Cardiac muscle cell (in vitro differentiated cells and primary cell): ENCODE results near the gene TSPAN11. TPM values are rescaled to one million over a fixed set of nuclear protein-coding genes. Genes with fewer than 3 reads are reported as not detected.

Experiments
- DNase-seq, 2 donors: peaks; one replicate each; pipeline versions ENCODE4 v3.0.0 to v3.0.0-alpha.2; 2010 to 2017; ENCODE audit warnings: low read depth in 1 of 2, low spot score in 1 of 2
- H3K27ac ChIP-seq: fragments of 200-600 bp; sonication (generic); 2 replicates; pipeline ENCODE4 v1.5.1; 2016
- H3K27me3 ChIP-seq: fragments of 200-600 bp; sonication (generic); 2 replicates; pipeline ENCODE4 v1.6.0; 2016; ENCODE audit warnings: control low read depth
- H3K36me3 ChIP-seq: fragments of 200-600 bp; sonication (generic); 2 replicates; pipeline ENCODE4 v1.5.1; 2016; ENCODE audit warnings: control low read depth
- H3K4me1 ChIP-seq: fragments of 200-600 bp; sonication (generic); 2 replicates; pipeline ENCODE4 v1.8.1; 2017; ENCODE audit warnings: low read depth, mild to moderate bottlenecking, mixed run types
- H3K4me3 ChIP-seq: fragments of 200-600 bp; sonication (generic); 2 replicates; pipeline ENCODE4 v1.5.1; 2016; ENCODE audit warnings: mild to moderate bottlenecking
- H3K9me3 ChIP-seq: fragments of 200-600 bp; sonication (generic); 2 replicates; pipeline ENCODE4 v1.5.1; 2017; ENCODE audit warnings: low read depth, mild to moderate bottlenecking, control low read depth
- polyA plus RNA-seq: library from polyadenylated mRNA; unstranded; fragments of >200 nt; fragmentation: Nextera tagmentation; extraction: Ambion mirVana; gene quantifications from 2 replicates; pipeline ENCODE4 v1.2.1, GENCODE V29; 2016
- total RNA-seq: library from RNA; depleted of rRNA; stranded (reverse); fragments of >200 nt; gene quantifications from 2 replicates; pipeline ENCODE4 v1.2.3, GENCODE V29; 2016
- TF ChIP-seq, protein P1 (sequence below): IDR thresholded peaks from 2 replicates; pipeline ENCODE4 v1.5.1; 2012; ENCODE audit warnings: low read depth, mild to moderate bottlenecking, low read length

TSPAN11 gene
- total and polyA plus RNA-seq, 2 experiments from 2014 or later, result 11.1 to 26.1 TPM

DNA sequence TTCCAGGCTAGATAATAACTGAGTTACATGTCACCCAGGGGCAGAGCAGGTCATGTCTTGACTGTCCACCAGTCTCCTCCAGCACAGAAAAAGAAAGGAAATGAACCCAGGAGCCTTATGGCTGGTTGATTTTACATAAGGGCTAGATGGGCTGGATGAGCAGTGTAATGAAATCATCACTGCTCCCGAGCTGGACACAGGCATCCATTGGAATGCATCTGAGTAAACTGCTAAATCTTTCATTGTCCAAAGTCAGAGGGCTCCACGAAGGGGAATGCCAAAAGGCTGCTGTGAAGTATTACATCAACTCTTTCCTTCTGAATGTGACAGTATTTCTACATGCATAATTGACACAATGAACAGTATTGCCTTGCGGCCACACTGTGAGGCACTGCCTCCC, 30.1 kb upstream of the TSPAN11 start:
- H3K27ac ChIP-seq, result no peak overlapping the region
- no peak overlapping the region for H3K4me3 ChIP-seq
- H3K9me3 ChIP-seq, result no peaks in the 10 kb centered on the region
- no peaks in the 10 kb centered on the region for H3K36me3 ChIP-seq
- H3K27me3 ChIP-seq, result no peaks in the 10 kb centered on the region
- TF ChIP-seq, protein P1, sequence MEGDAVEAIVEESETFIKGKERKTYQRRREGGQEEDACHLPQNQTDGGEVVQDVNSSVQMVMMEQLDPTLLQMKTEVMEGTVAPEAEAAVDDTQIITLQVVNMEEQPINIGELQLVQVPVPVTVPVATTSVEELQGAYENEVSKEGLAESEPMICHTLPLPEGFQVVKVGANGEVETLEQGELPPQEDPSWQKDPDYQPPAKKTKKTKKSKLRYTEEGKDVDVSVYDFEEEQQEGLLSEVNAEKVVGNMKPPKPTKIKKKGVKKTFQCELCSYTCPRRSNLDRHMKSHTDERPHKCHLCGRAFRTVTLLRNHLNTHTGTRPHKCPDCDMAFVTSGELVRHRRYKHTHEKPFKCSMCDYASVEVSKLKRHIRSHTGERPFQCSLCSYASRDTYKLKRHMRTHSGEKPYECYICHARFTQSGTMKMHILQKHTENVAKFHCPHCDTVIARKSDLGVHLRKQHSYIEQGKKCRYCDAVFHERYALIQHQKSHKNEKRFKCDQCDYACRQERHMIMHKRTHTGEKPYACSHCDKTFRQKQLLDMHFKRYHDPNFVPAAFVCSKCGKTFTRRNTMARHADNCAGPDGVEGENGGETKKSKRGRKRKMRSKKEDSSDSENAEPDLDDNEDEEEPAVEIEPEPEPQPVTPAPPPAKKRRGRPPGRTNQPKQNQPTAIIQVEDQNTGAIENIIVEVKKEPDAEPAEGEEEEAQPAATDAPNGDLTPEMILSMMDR, result no peak
- H3K4me1 ChIP-seq, result no peaks in the 10 kb centered on the region
- DNase-seq, result peak in 1 of 2 donors; percentile 29

DNA sequence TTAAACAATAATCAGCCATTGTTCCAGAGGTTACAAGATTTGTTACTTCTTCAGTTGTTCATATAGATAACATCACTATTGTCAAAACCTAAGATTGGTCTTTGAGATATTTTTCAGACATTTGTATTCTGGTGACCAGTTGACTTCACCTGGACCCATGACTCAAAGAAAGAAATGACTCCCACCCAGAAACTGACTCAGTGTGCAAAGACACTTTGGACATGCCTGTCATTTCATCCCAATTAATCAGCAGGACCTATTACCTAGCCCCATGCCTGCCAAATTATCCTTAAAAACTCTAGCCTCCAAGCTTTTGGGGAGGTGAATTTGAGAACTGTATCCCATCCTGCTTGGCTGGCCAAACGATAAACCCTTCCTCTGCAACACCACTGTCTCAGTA, 27.7 kb upstream of the TSPAN11 start:
- Histone ChIP-seq H3K4me1 (no peaks in the 10 kb centered on the region), H3K4me3 (no peak overlapping the region), H3K36me3 (no peaks in the 10 kb centered on the region), H3K27ac (no peak overlapping the region), H3K27me3 (no peaks in the 10 kb centered on the region), H3K9me3 (no peaks in the 10 kb centered on the region)
- TF ChIP-seq, protein P1, result no peak
- DNase-seq, result no peak

DNA sequence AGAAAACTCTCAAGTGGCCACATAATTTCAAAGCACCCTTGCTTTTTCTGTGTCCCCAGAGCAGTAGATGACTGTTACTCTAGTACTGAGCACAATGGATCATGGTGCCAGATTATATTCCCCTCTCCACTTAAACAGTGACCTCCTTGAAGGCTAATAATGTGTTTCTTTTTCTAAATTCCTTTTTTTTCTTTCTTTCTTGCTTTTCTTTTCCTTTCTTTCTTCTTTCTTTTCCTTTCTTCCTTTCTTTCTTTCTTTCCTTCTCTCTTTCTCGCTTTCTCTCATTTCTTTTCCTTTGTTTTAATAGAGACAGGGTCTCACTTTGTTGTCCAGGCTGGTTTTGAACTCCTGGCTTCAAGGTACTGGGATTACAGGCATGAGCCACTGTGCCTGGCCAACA, 26.2 kb upstream of the TSPAN11 start:
- H3K4me3 ChIP-seq, result no peak overlapping the region
- H3K9me3 ChIP-seq, result no peaks in the 10 kb centered on the region
- H3K4me1 ChIP-seq, result no peaks in the 10 kb centered on the region
- no peaks in the 10 kb centered on the region for H3K36me3 ChIP-seq
- no peak overlapping the region for H3K27ac ChIP-seq
- TF ChIP-seq, protein P1, result no peak
- DNase-seq, result no peak
- no peaks in the 10 kb centered on the region for H3K27me3 ChIP-seq

DNA sequence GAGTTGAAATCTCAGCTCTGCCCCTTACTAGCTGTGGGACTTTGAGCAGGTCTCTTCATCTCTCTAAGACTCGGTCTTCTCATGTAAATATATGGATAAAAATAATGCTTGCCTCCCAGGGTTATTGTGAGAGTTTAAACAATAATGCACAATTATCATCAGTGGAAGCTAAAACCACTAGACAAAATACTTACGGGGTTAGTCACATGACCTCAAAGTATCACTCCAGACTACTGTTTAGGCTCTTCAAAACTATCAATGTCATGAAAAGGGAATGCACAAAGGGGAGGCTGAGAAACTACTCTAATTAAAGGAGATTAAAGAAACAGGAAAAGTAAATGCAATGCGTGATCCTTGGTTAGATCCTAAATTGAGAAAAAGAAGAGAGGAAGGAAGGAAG, 24.5 kb upstream of the TSPAN11 start:
- no peak for DNase-seq
- Histone ChIP-seq H3K4me1 (no peaks in the 10 kb centered on the region), H3K36me3 (no peaks in the 10 kb centered on the region), H3K4me3 (no peak overlapping the region), H3K27ac (no peak overlapping the region), H3K9me3 (no peaks in the 10 kb centered on the region), H3K27me3 (no peaks in the 10 kb centered on the region)
- TF ChIP-seq, protein P1, result no peak

DNA sequence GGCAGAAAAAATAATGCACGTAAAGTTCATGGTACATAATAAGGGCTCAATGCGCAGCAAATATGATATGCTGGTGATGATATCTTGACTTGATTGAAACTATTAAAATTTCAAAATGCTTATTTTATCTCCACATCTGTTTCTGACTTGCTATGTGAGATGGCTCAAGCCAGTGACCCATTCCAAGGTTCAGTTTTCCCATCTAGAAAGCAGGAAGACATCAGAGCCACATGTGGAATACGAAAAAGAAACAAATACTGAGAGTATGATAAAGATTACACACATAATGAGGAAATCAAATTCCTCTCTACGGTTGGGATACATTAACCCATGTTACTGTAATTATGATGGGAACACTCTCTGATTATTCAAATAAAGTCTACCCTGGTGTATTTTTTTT, 24.0 kb upstream of the TSPAN11 start:
- Histone ChIP-seq H3K9me3 (no peaks in the 10 kb centered on the region), H3K4me3 (no peak overlapping the region), H3K36me3 (no peaks in the 10 kb centered on the region), H3K27me3 (no peaks in the 10 kb centered on the region), H3K27ac (no peak overlapping the region), H3K4me1 (no peaks in the 10 kb centered on the region)
- TF ChIP-seq, protein P1, result no peak
- DNase-seq, result no peak

DNA sequence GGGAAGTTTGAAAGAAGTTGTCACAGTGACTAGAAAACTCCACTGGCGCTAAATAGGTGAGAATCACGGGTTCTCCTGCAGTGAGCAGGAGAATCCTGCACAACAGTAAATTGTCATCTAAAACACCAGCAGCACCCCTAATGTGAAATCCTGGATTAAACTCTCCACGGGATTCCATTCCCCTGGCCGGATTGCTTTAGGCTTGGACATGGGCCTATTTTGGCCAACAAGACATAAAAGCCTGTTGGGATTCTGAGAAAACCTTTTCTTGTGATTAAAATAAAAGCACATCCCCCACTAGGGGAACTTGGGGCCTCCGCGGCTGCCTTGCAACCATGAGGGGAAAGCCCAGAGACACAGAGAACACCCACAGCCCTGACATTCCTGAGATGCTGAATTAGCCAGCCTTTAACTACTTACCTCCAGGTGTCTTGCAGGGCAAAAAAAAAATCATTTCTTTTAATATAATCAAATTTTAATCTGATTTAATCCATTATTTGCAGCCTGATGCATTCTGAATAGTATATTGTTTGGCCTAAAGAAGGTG, 21.0 kb upstream of the TSPAN11 start:
- no peak overlapping the region for H3K4me3 ChIP-seq
- DNase-seq, result no peak
- no peaks in the 10 kb centered on the region for H3K4me1 ChIP-seq
- no peaks in the 10 kb centered on the region for H3K9me3 ChIP-seq
- TF ChIP-seq, protein P1, result no peak
- H3K27me3 ChIP-seq, result no peaks in the 10 kb centered on the region
- H3K27ac ChIP-seq, result no peak overlapping the region
- H3K36me3 ChIP-seq, result no peaks in the 10 kb centered on the region
